Medulla oblongata (tissue), 1 donor: ENCODE measurements around the gene RPS2.
"Not testable (repeated sequence)": the region's sequence is repeated elsewhere in the genome, so short reads cannot be mapped to it uniquely, and the experiment has no call there.

Experiments used
- DNase-seq: peaks from one replicate; pipeline ENCODE4 v3.0.0-alpha.2; 2015; ENCODE audit errors: extremely low spot score

RPS2 gene

GRCh38 chr16:1964506-1965395, at the start of gene RPS2:
Gene RPS2 (minus strand): TSS chr16:1964826. CDS start chr16:1964625, 201 bp downstream.
- peak; percentile 98 for DNase-seq

GRCh38 chr16:2013527-2013926, 48.9 kb upstream of the RPS2 start:
- no peak for DNase-seq

GRCh38 chr16:2011726-2012125, 47.1 kb upstream of the RPS2 start:
- DNase-seq = not testable (repeated sequence)

GRCh38 chr16:2009791-2010510, 45.3 kb upstream of the RPS2 start, which contains the start of gene ZNF598:
Gene ZNF598 (minus strand): TSS chr16:2009821.
- DNase-seq = peak; percentile 92

GRCh38 chr16:2009164-2009711, 44.6 kb upstream of the RPS2 start:
- no peak for DNase-seq

GRCh38 chr16:2008631-2009163, 44.1 kb upstream of the RPS2 start:
- DNase-seq = no peak

- DNase-seq = no peak
Observed at GRCh38 chr16:2008009-2008526, 43.4 kb upstream of the RPS2 start.

- no peak for DNase-seq
Observed at GRCh38 chr16:2007081-2007836, 42.6 kb upstream of the RPS2 start.

GRCh38 chr16:2006317-2006716, 41.7 kb upstream of the RPS2 start:
- DNase-seq = no peak

GRCh38 chr16:2005646-2006045, 41.0 kb upstream of the RPS2 start:
- no peak for DNase-seq

- no peak for DNase-seq
Observed at GRCh38 chr16:2004795-2005517, 40.3 kb upstream of the RPS2 start.

- peak; percentile 82 for DNase-seq
Observed at GRCh38 chr16:2003827-2004641, 39.4 kb upstream of the RPS2 start.

GRCh38 chr16:2003231-2003826, 38.7 kb upstream of the RPS2 start:
- DNase-seq = no peak

- DNase-seq = no peak
Observed at GRCh38 chr16:2002406-2003230, 38.0 kb upstream of the RPS2 start.

- no peak for DNase-seq
Observed at GRCh38 chr16:2001456-2002355, 37.1 kb upstream of the RPS2 start.

- DNase-seq = no peak
Observed at GRCh38 chr16:2001035-2001434, 36.4 kb upstream of the RPS2 start.

- DNase-seq = no peak
Observed at GRCh38 chr16:1999866-2000514, 35.4 kb upstream of the RPS2 start.
